Astrocyte (in vitro differentiated cells and primary cell): ENCODE measurements around the gene ZBTB49. TPM values are rescaled to one million over a fixed set of nuclear protein-coding genes. Genes with fewer than 3 reads are reported as not detected.

Experiments
- DNase-seq: peaks from one replicate; pipeline ENCODE4 v3.0.0-alpha.2; 2010; ENCODE audit warnings: low read depth
- FAIRE-seq: peaks from 2 replicates; lab custom pipeline; 2011; peaks lifted over from hg19 to GRCh38; lab: Jason Lieb, UNC
- H2AFZ ChIP-seq: 2 replicates; pipeline ENCODE4 v1.6.0; 2012; ENCODE audit warnings: low read depth, low read length, inconsistent platforms
- H3K27ac ChIP-seq: 2 replicates; pipeline ENCODE4 v1.5.1; 2011; ENCODE audit warnings: low read depth, low read length, inconsistent platforms
- H3K27me3 ChIP-seq: 2 replicates; pipeline ENCODE4 v1.6.0; 2011; ENCODE audit warnings: low read length, inconsistent platforms; ENCODE audit not compliant: insufficient read depth
- H3K36me3 ChIP-seq: 2 replicates; pipeline ENCODE4 v1.5.1; 2011; ENCODE audit warnings: low read length, inconsistent platforms; ENCODE audit not compliant: insufficient read depth
- H3K4me1 ChIP-seq: 2 replicates; pipeline ENCODE4 v1.5.1; 2011; ENCODE audit warnings: low read length, inconsistent platforms; ENCODE audit not compliant: insufficient read depth
- H3K4me2 ChIP-seq: 2 replicates; pipeline ENCODE4 v1.6.0; 2012; ENCODE audit warnings: low read length, inconsistent platforms
- H3K4me3 ChIP-seq: 2 replicates; pipeline ENCODE4 v1.5.1; 2011; ENCODE audit warnings: low read depth, mild to moderate bottlenecking, low read length, inconsistent platforms; ENCODE audit not compliant: insufficient read depth
- H3K79me2 ChIP-seq: 2 replicates; pipeline ENCODE4 v1.6.0; 2012; ENCODE audit warnings: mild to moderate bottlenecking, low read length, inconsistent platforms; ENCODE audit not compliant: insufficient read depth
- H3K9ac ChIP-seq: 2 replicates; pipeline ENCODE4 v1.6.0; 2012; ENCODE audit warnings: mild to moderate bottlenecking, low read length, inconsistent platforms
- H3K9me3 ChIP-seq: 2 replicates; pipeline ENCODE4 v1.5.1; 2012; ENCODE audit warnings: low read depth, mild to moderate bottlenecking, low read length, inconsistent platforms; ENCODE audit not compliant: insufficient read depth
- H4K20me1 ChIP-seq: 2 replicates; pipeline ENCODE4 v1.6.0; 2012; ENCODE audit warnings: low read length, inconsistent platforms; ENCODE audit not compliant: insufficient read depth
- H3K27ac Mint-ChIP-seq: one replicate; pipeline ENCODE4 v1.8.0; 2021; ENCODE audit warnings: mild to moderate bottlenecking, mixed read lengths; ENCODE audit not compliant: unreplicated experiment
- H3K27me3 Mint-ChIP-seq: one replicate; pipeline ENCODE4 v1.8.0; 2021; ENCODE audit warnings: low read depth, mixed read lengths; ENCODE audit not compliant: unreplicated experiment
- H3K36me3 Mint-ChIP-seq: one replicate; pipeline ENCODE4 v1.8.0; 2021; ENCODE audit warnings: low read depth, mixed read lengths; ENCODE audit not compliant: unreplicated experiment
- H3K4me1 Mint-ChIP-seq: one replicate; pipeline ENCODE4 v1.8.0; 2021; ENCODE audit warnings: low read depth, mixed read lengths; ENCODE audit not compliant: unreplicated experiment
- H3K4me3 Mint-ChIP-seq: one replicate; pipeline ENCODE4 v1.8.0; 2021; ENCODE audit warnings: mild to moderate bottlenecking, moderate library complexity, mixed read lengths; ENCODE audit not compliant: unreplicated experiment
- H3K9me3 Mint-ChIP-seq: one replicate; pipeline ENCODE4 v1.8.0; 2021; ENCODE audit warnings: mild to moderate bottlenecking, mixed read lengths; ENCODE audit not compliant: unreplicated experiment
- CTCF ChIP-seq: IDR thresholded peaks from 2 replicates; pipeline ENCODE4 v1.5.1; 2011; ENCODE audit warnings: low read depth, mild to moderate bottlenecking, inconsistent platforms, low read length, moderate library complexity; ENCODE audit not compliant: insufficient read depth
- EZH2 ChIP-seq: IDR thresholded peaks from 2 replicates; pipeline ENCODE4 v1.6.1; 2012; ENCODE audit warnings: mild to moderate bottlenecking, low read length, inconsistent platforms; ENCODE audit not compliant: insufficient read depth
- total RNA-seq: library from RNA; stranded (reverse); gene quantifications from 2 replicates; pipeline ENCODE4 v1.2.1, GENCODE V29; 2021

Gene ZBTB49
- total RNA-seq, 1 donor from 2014 or later: 5.5 TPM

- peak overlapping the region; percentile 90 for H3K27ac Mint-ChIP-seq
- Histone ChIP-seq H3K27me3 (no peaks in the 10 kb centered on the region), H3K4me3 (no peak overlapping the region), H2AFZ (no peak overlapping the region), H4K20me1 (no peaks in the 10 kb centered on the region), H3K4me2 (peak overlapping the region; percentile 61), H3K4me1 (peaks cover 12% of the 10 kb centered on the region), H3K36me3 (peaks cover 5% of the 10 kb centered on the region), H3K27ac (peak overlapping the region; percentile 63), H3K9me3 (no peaks in the 10 kb centered on the region), H3K9ac (peak overlapping the region; percentile 52), H3K79me2 (no peaks in the 10 kb centered on the region)
- FAIRE-seq (peak; percentile 68), DNase-seq (peak; percentile 68)
- H3K9me3 Mint-ChIP-seq: no peaks in the 10 kb centered on the region
- H3K27me3 Mint-ChIP-seq: no peaks in the 10 kb centered on the region
- peak overlapping the region; percentile 1 for H3K4me3 Mint-ChIP-seq
- peaks cover 9% of the 10 kb centered on the region for H3K4me1 Mint-ChIP-seq
- TF ChIP-seq CTCF (no peak), EZH2 (no peak)
- peaks cover 9% of the 10 kb centered on the region for H3K36me3 Mint-ChIP-seq
Observed at GRCh38 chr4:4308800-4309441, 18.9 kb downstream of the ZBTB49 start.

GRCh38 chr4:4311193-4311592, 21.1 kb downstream of the ZBTB49 start:
- no peaks in the 10 kb centered on the region for H3K9me3 Mint-ChIP-seq
- H3K27me3 ChIP-seq: no peaks in the 10 kb centered on the region
- no peak overlapping the region for H3K4me3 Mint-ChIP-seq
- H3K36me3 Mint-ChIP-seq: peaks cover 15% of the 10 kb centered on the region
- TF ChIP-seq EZH2: no peak
- TF ChIP-seq CTCF: no peak
- no peak overlapping the region for H3K9ac ChIP-seq
- no peak overlapping the region for H3K4me3 ChIP-seq
- peaks cover 5% of the 10 kb centered on the region for H3K36me3 ChIP-seq
- no peaks in the 10 kb centered on the region for H3K27me3 Mint-ChIP-seq
- no peak overlapping the region for H3K27ac ChIP-seq
- H3K4me1 ChIP-seq: peaks cover 12% of the 10 kb centered on the region
- H3K27ac Mint-ChIP-seq: no peak overlapping the region
- H3K4me2 ChIP-seq: no peak overlapping the region
- DNase-seq (no peak), FAIRE-seq (no peak)
- H3K79me2 ChIP-seq: no peaks in the 10 kb centered on the region
- H3K4me1 Mint-ChIP-seq: peaks cover 9% of the 10 kb centered on the region
- H4K20me1 ChIP-seq: no peaks in the 10 kb centered on the region
- no peaks in the 10 kb centered on the region for H3K9me3 ChIP-seq
- no peak overlapping the region for H2AFZ ChIP-seq

GRCh38 chr4:4315461-4316149, 25.6 kb downstream of the ZBTB49 start:
- no peaks in the 10 kb centered on the region for H3K9me3 Mint-ChIP-seq
- peaks cover 11% of the 10 kb centered on the region for H3K36me3 Mint-ChIP-seq
- H3K4me1 Mint-ChIP-seq: peaks cover 2% of the 10 kb centered on the region
- Histone ChIP-seq H3K4me3 (no peak overlapping the region), H3K4me1 (no peaks in the 10 kb centered on the region), H3K79me2 (no peaks in the 10 kb centered on the region), H4K20me1 (no peaks in the 10 kb centered on the region), H3K36me3 (peaks cover 3% of the 10 kb centered on the region), H2AFZ (no peak overlapping the region), H3K27ac (no peak overlapping the region), H3K9me3 (no peaks in the 10 kb centered on the region), H3K4me2 (no peak overlapping the region), H3K27me3 (no peaks in the 10 kb centered on the region), H3K9ac (no peak overlapping the region)
- H3K4me3 Mint-ChIP-seq: no peak overlapping the region
- TF ChIP-seq CTCF (no peak), EZH2 (no peak)
- H3K27ac Mint-ChIP-seq: no peak overlapping the region
- H3K27me3 Mint-ChIP-seq: no peaks in the 10 kb centered on the region
- FAIRE-seq (no peak), DNase-seq (no peak)
